ENCODE results near the gene HTR1D.
A peak's percentile ranks its signal among the peaks of the same experiment; 100 is the strongest.

HTR1D gene

DNA sequence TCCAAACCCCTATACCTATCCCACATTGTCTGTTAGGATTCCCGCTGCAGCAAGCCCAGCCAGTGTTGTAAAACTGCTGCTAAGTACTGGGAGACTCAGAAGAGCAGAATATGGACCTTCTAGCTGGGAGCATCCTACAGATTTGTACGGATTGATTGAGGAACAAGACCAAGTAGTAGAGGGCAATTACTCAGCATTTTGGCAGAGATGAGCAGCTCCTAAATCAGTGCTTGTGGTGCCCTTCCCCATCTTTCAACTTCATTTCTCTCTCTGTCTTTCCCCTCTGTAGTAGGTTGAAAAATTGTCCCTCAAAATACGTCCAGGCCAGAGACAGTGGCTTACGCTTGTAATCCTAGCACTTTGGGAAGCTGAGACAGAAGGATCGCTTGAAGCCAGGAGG lies 37.3 kb upstream of the HTR1D start:
- WGBS, result 96% methylated on average over 5 of the region's 5 CpGs
- H3K79me1 ChIP-seq (replicated peaks; ENCODE audit: low read length, poor library complexity, severe bottlenecking), result no peaks in the 10 kb centered on the region
- H2BK5ac ChIP-seq (ENCODE audit: low read depth, low read length, poor library complexity, severe bottlenecking), result no peak overlapping the region

DNA sequence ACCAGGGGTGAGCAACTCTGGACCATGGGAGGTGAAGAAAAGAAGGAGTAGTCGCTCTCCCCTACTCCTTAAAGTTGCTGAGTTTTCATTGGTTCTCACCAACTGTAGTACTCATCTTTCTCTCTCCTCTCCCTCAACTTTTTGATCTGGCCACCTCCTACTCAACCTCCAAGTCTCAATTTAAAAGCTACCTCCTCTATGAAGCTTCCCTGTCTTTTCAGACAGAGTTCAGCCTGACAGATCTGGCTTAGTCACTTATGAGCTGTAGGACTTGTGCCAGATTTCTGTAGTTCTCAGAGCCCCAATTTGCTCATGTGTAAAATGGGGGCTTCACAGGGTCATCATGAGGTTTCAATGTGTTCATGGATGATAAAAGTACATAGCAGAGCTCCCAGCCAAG lies 34.5 kb upstream of the HTR1D start:
- H3K4me3 ChIP-seq (ENCODE audit: insufficient read depth in 1 of 2, low read depth in 1 of 2, low read length in 2 of 2), result no peak overlapping the region
- no peak overlapping the region for H3K4me2 ChIP-seq (ENCODE audit: low read length, poor library complexity, severe bottlenecking)
- H3K4me1 ChIP-seq (ENCODE audit: control insufficient read depth, insufficient read depth, low read depth, low read length), result peaks cover 4% of the 10 kb centered on the region
- no peak overlapping the region for H3K14ac ChIP-seq (ENCODE audit: low read length in 2 of 2)
- H2AK5ac ChIP-seq (ENCODE audit: low read length, severe bottlenecking), result no peak overlapping the region
- H4K91ac ChIP-seq (ENCODE audit: low read length), result no peak overlapping the region
- no peak overlapping the region for H4K8ac ChIP-seq (ENCODE audit: low read length)
- no peaks in the 10 kb centered on the region for H3K79me1 ChIP-seq (replicated peaks; ENCODE audit: low read length, poor library complexity, severe bottlenecking)
- H2AFZ ChIP-seq (ENCODE audit: low read depth, low read length), result no peak overlapping the region
- peaks cover 0 to 16% of the 10 kb centered on the region in 2 experiments for H3K27me3 ChIP-seq (ENCODE audit: control insufficient read depth in 1 of 2, insufficient read depth in 1 of 2, low read length in 2 of 2)
- DNase-seq, result no peak
- H3K18ac ChIP-seq (ENCODE audit: low read depth in 1 of 2, low read length in 2 of 2), result no peak overlapping the region
- H3K27ac ChIP-seq (ENCODE audit: low read length, poor library complexity, severe bottlenecking), result no peak overlapping the region
- no peak overlapping the region for H2BK12ac ChIP-seq (ENCODE audit: low read length in 2 of 2)
- no peak overlapping the region for H3K9ac ChIP-seq (ENCODE audit: low read length)
- no peak overlapping the region for H3K4ac ChIP-seq (ENCODE audit: low read depth in 1 of 2, low read length in 2 of 2)
- H3K36me3 ChIP-seq (ENCODE audit: control insufficient read depth in 1 of 2, insufficient read depth in 2 of 2, low read depth in 1 of 2, low read length in 2 of 2), result no peaks in the 10 kb centered on the region
- no peak overlapping the region for H2BK15ac ChIP-seq (ENCODE audit: low read depth, poor library complexity, severe bottlenecking)
- no peak overlapping the region for H3K23ac ChIP-seq (ENCODE audit: low read length in 2 of 2)
- no peak overlapping the region for H2BK120ac ChIP-seq (ENCODE audit: low read depth, low read length)
- H3K9me3 ChIP-seq (ENCODE audit: control insufficient read depth, low read length), result no peaks in the 10 kb centered on the region
- no peak overlapping the region for H2BK5ac ChIP-seq (ENCODE audit: low read depth, low read length, poor library complexity, severe bottlenecking)
- WGBS, result 100% methylated on average over 1 of the region's 1 CpG

More for the DNA sequence above, 37.3 kb upstream of the HTR1D start:
- Histone ChIP-seq H3K18ac (ENCODE audit: low read depth in 1 of 2, low read length in 2 of 2) (no peak overlapping the region), H3K4me1 (ENCODE audit: control insufficient read depth, insufficient read depth, low read depth, low read length) (no peaks in the 10 kb centered on the region), H3K9me3 (ENCODE audit: control insufficient read depth, low read length) (no peaks in the 10 kb centered on the region), H2BK120ac (ENCODE audit: low read depth, low read length) (no peak overlapping the region), H4K91ac (ENCODE audit: low read length) (no peak overlapping the region), H2AK5ac (ENCODE audit: low read length, severe bottlenecking) (no peak overlapping the region), H3K4me2 (ENCODE audit: low read length, poor library complexity, severe bottlenecking) (no peak overlapping the region), H3K9ac (ENCODE audit: low read length) (no peak overlapping the region), H3K27me3 (ENCODE audit: control insufficient read depth in 1 of 2, insufficient read depth in 1 of 2, low read length in 2 of 2) (peaks cover 0 to 13% of the 10 kb centered on the region in 2 experiments), H2BK15ac (ENCODE audit: low read depth, poor library complexity, severe bottlenecking) (no peak overlapping the region), H3K4ac (ENCODE audit: low read depth in 1 of 2, low read length in 2 of 2) (no peak overlapping the region), H3K14ac (ENCODE audit: low read length in 2 of 2) (no peak overlapping the region), H3K4me3 (ENCODE audit: insufficient read depth in 1 of 2, low read depth in 1 of 2, low read length in 2 of 2) (no peak overlapping the region), H2BK12ac (ENCODE audit: low read length in 2 of 2) (no peak overlapping the region), H2AFZ (ENCODE audit: low read depth, low read length) (no peak overlapping the region), H3K27ac (ENCODE audit: low read length, poor library complexity, severe bottlenecking) (no peak overlapping the region), H4K8ac (ENCODE audit: low read length) (no peak overlapping the region), H3K36me3 (ENCODE audit: control insufficient read depth in 1 of 2, insufficient read depth in 2 of 2, low read depth in 1 of 2, low read length in 2 of 2) (no peaks in the 10 kb centered on the region), H3K23ac (ENCODE audit: low read length in 2 of 2) (no peak overlapping the region)
- no peak for DNase-seq

DNA sequence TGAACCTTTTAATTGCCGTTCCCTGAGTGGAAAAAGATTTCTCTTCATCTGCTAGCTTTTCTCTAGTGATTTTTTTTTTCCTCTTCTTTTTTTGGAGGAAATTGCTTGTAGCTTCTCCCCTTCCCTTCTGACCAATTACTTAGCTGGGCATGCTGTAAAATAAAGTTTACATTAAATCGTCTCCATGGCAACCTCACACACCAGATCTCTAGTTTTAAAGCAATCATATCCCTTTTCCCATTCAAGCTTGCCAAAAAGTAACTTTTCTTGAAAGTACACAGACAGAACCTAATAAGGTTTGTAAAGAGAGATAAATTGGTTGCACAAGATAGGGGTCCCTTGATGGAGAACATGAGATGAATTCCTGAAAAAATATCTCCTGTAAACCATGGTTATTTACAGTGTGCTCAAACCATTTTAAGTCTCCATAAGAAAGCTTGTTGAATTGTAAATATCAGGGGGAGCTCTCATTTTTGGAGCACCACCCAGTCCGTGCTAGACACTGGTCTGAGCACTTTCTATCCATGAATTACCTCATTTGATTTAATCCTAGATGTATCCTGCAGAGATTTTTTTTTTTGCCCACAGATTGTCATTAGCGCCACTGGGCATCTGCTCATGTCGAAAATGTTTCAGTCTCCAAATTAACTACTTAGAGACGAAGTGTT lies 32.6 kb upstream of the HTR1D start:
- Histone ChIP-seq H3K4me2 (ENCODE audit: low read length, poor library complexity, severe bottlenecking) (no peak overlapping the region), H3K27ac (ENCODE audit: low read length, poor library complexity, severe bottlenecking) (no peak overlapping the region), H3K23ac (ENCODE audit: low read length in 2 of 2) (no peak overlapping the region), H3K9me3 (ENCODE audit: control insufficient read depth, low read length) (no peaks in the 10 kb centered on the region), H2AK5ac (ENCODE audit: low read length, severe bottlenecking) (no peak overlapping the region), H2BK15ac (ENCODE audit: low read depth, poor library complexity, severe bottlenecking) (no peak overlapping the region), H3K36me3 (ENCODE audit: control insufficient read depth in 1 of 2, insufficient read depth in 2 of 2, low read depth in 1 of 2, low read length in 2 of 2) (no peaks in the 10 kb centered on the region), H2BK5ac (ENCODE audit: low read depth, low read length, poor library complexity, severe bottlenecking) (no peak overlapping the region), H3K79me1 (replicated peaks; ENCODE audit: low read length, poor library complexity, severe bottlenecking) (no peaks in the 10 kb centered on the region), H3K4ac (ENCODE audit: low read depth in 1 of 2, low read length in 2 of 2) (no peak overlapping the region), H3K14ac (ENCODE audit: low read length in 2 of 2) (no peak overlapping the region), H3K4me1 (ENCODE audit: control insufficient read depth, insufficient read depth, low read depth, low read length) (peaks cover 6% of the 10 kb centered on the region), H3K18ac (ENCODE audit: low read depth in 1 of 2, low read length in 2 of 2) (no peak overlapping the region), H4K91ac (ENCODE audit: low read length) (no peak overlapping the region), H2AFZ (ENCODE audit: low read depth, low read length) (no peak overlapping the region), H4K8ac (ENCODE audit: low read length) (no peak overlapping the region), H2BK12ac (ENCODE audit: low read length in 2 of 2) (no peak overlapping the region), H2BK120ac (ENCODE audit: low read depth, low read length) (no peak overlapping the region), H3K4me3 (ENCODE audit: insufficient read depth in 1 of 2, low read depth in 1 of 2, low read length in 2 of 2) (no peak overlapping the region), H3K9ac (ENCODE audit: low read length) (no peak overlapping the region), H3K27me3 (ENCODE audit: control insufficient read depth in 1 of 2, insufficient read depth in 1 of 2, low read length in 2 of 2) (peaks cover 0 to 16% of the 10 kb centered on the region in 2 experiments)
- 74% methylated on average over 6 of the region's 6 CpGs for WGBS
- DNase-seq, result peak; percentile 75

DNA sequence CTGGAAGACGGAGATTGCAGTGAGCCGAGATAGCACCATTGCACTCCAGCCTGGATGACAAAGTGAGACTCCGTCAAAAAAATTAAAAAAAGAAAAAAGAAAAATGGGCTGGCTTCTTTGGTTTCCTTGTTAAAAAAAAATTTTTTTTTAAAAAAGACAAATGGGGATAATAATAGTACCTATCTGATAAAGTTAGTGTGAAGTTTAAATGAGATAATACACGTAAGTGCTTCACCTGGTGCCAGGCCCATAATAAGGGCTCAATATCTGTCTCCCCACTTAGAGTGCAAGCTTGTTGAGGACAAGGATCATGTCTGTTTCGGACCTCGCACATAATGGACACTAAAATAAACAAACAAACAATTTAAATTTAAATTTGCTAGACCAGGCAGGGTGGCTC lies 30.0 kb upstream of the HTR1D start:
- H2BK120ac ChIP-seq (ENCODE audit: low read depth, low read length), result no peak overlapping the region
- no peaks in the 10 kb centered on the region for H3K9me3 ChIP-seq (ENCODE audit: control insufficient read depth, low read length)
- H3K27me3 ChIP-seq (ENCODE audit: control insufficient read depth in 1 of 2, insufficient read depth in 1 of 2, low read length in 2 of 2), result peaks cover 0 to 16% of the 10 kb centered on the region in 2 experiments
- H4K8ac ChIP-seq (ENCODE audit: low read length), result no peak overlapping the region
- no peak overlapping the region for H4K91ac ChIP-seq (ENCODE audit: low read length)
- H2BK12ac ChIP-seq (ENCODE audit: low read length in 2 of 2), result no peak overlapping the region
- H2AFZ ChIP-seq (ENCODE audit: low read depth, low read length), result no peak overlapping the region
- no peak overlapping the region for H3K9ac ChIP-seq (ENCODE audit: low read length)
- no peak overlapping the region for H3K14ac ChIP-seq (ENCODE audit: low read length in 2 of 2)
- no peak overlapping the region for H3K23ac ChIP-seq (ENCODE audit: low read length in 2 of 2)
- H2BK15ac ChIP-seq (ENCODE audit: low read depth, poor library complexity, severe bottlenecking), result no peak overlapping the region
- DNase-seq, result no peak
- H3K27ac ChIP-seq (ENCODE audit: low read length, poor library complexity, severe bottlenecking), result no peak overlapping the region
- H3K4me3 ChIP-seq (ENCODE audit: insufficient read depth in 1 of 2, low read depth in 1 of 2, low read length in 2 of 2), result no peak overlapping the region
- no peaks in the 10 kb centered on the region for H3K79me1 ChIP-seq (replicated peaks; ENCODE audit: low read length, poor library complexity, severe bottlenecking)
- no peak overlapping the region for H3K4ac ChIP-seq (ENCODE audit: low read depth in 1 of 2, low read length in 2 of 2)
- no peak overlapping the region for H2BK5ac ChIP-seq (ENCODE audit: low read depth, low read length, poor library complexity, severe bottlenecking)
- H2AK5ac ChIP-seq (ENCODE audit: low read length, severe bottlenecking), result no peak overlapping the region
- 96% methylated on average over 6 of the region's 6 CpGs for WGBS
- H3K36me3 ChIP-seq (ENCODE audit: control insufficient read depth in 1 of 2, insufficient read depth in 2 of 2, low read depth in 1 of 2, low read length in 2 of 2), result no peaks in the 10 kb centered on the region
- H3K18ac ChIP-seq (ENCODE audit: low read depth in 1 of 2, low read length in 2 of 2), result no peak overlapping the region
- H3K4me2 ChIP-seq (ENCODE audit: low read length, poor library complexity, severe bottlenecking), result no peak overlapping the region
- H3K4me1 ChIP-seq (ENCODE audit: control insufficient read depth, insufficient read depth, low read depth, low read length), result peaks cover 6% of the 10 kb centered on the region
